Kasumi-1 (cell line): ENCODE data around the gene KRTAP12-4.
"Not testable (repeated sequence)": the region's sequence is repeated elsewhere in the genome, so short reads cannot be mapped to it uniquely, and the experiment has no call there.

Source experiments
- DNase-seq, 2 experiments: peaks; one replicate each; lab custom pipeline; 2025; lab: John Stamatoyannopoulos, UW

KRTAP12-4 gene

GRCh38 chr21:44686843-44687561 is 32.5 kb upstream of the KRTAP12-4 start:
- no peak for DNase-seq

- no peak for DNase-seq
Measured at GRCh38 chr21:44686000-44686781, 31.7 kb upstream of the KRTAP12-4 start.

- not testable (repeated sequence) for DNase-seq
Measured at GRCh38 chr21:44685050-44685449, 30.6 kb upstream of the KRTAP12-4 start.

GRCh38 chr21:44684483-44684882 is 30.0 kb upstream of the KRTAP12-4 start:
- DNase-seq, result no peak

- DNase-seq, result no peak
Measured at GRCh38 chr21:44684077-44684476, 29.6 kb upstream of the KRTAP12-4 start.

GRCh38 chr21:44682580-44683151 is 28.2 kb upstream of the KRTAP12-4 start:
- DNase-seq, result no peak

- no peak for DNase-seq
Measured at GRCh38 chr21:44681861-44682579, 27.6 kb upstream of the KRTAP12-4 start, which contains the start of gene KRTAP12-1. Gene KRTAP12-1 (minus strand): TSS chr21:44682163. CDS start chr21:44682123, 40 bp downstream.

GRCh38 chr21:44681152-44681551 is 26.7 kb upstream of the KRTAP12-4 start:
- no peak for DNase-seq

GRCh38 chr21:44677881-44678280 is 23.4 kb upstream of the KRTAP12-4 start:
- no peak for DNase-seq

- no peak for DNase-seq
Measured at GRCh38 chr21:44671911-44672310, 17.5 kb upstream of the KRTAP12-4 start.

GRCh38 chr21:44670642-44671432 is 16.4 kb upstream of the KRTAP12-4 start:
- DNase-seq, result no peak

GRCh38 chr21:44667612-44668011 is 13.2 kb upstream of the KRTAP12-4 start:
- DNase-seq, result no peak

- DNase-seq, result no peak
Measured at GRCh38 chr21:44666401-44667320, 12.2 kb upstream of the KRTAP12-4 start, which contains the start of gene KRTAP12-2. Gene KRTAP12-2 (minus strand): TSS chr21:44666927. CDS start chr21:44666886, 41 bp downstream.

GRCh38 chr21:44664691-44665090 is 10.2 kb upstream of the KRTAP12-4 start:
- no peak for DNase-seq

GRCh38 chr21:44661567-44661966 is 7.1 kb upstream of the KRTAP12-4 start:
- DNase-seq, result not testable (repeated sequence)

GRCh38 chr21:44658913-44659595 is 4.6 kb upstream of the KRTAP12-4 start:
- DNase-seq, result no peak

- DNase-seq, result no peak
Measured at GRCh38 chr21:44658541-44658910, 4.1 kb upstream of the KRTAP12-4 start.

GRCh38 chr21:44657635-44658540 is 3.4 kb upstream of the KRTAP12-4 start, which contains the start of gene KRTAP12-3:
Gene KRTAP12-3 (plus strand): TSS chr21:44657932. CDS start chr21:44657980, 48 bp downstream.
- DNase-seq, result no peak
